HepG2 (cell line): Measurements from ENCODE around the gene TOMM40L. TPM values are rescaled to one million over a fixed set of nuclear protein-coding genes. Genes with fewer than 3 reads are reported as not detected.

Source experiments
- HNRNPH1 ChIP-seq: fragments of 200-400 bp; formaldehyde crosslinking; optimal IDR thresholded peaks from 2 replicates; pipeline ENCODE3; 2017; ENCODE audit warnings: mild to moderate bottlenecking, low read depth, low read length
- MATR3 ChIP-seq: sonication (generic); formaldehyde crosslinking; IDR thresholded peaks from 2 replicates; pipeline ENCODE4 v1.4.0; 2020; ENCODE audit warnings: missing genetic modification reagents
- NR2F6 ChIP-seq, 2 experiments: IDR thresholded peaks; 2 replicates each; pipeline ENCODE4 v1.6.1; 2016; ENCODE audit warnings: antibody characterized with exemption in 1 of 2, mild to moderate bottlenecking in 1 of 2
- RBM22 ChIP-seq: fragments of 200-400 bp; formaldehyde crosslinking; optimal IDR thresholded peaks from 2 replicates; pipeline ENCODE3; 2017; ENCODE audit warnings: mild to moderate bottlenecking, low read length, moderate library complexity
- SIN3A ChIP-seq: IDR thresholded peaks from 2 replicates; pipeline ENCODE4 v1.6.1; 2011; ENCODE audit warnings: low read depth, mild to moderate bottlenecking, control low read depth, low read length, borderline replicate concordance
- SMAD9 ChIP-seq: sonication (generic); formaldehyde crosslinking; IDR thresholded peaks from 2 replicates; pipeline ENCODE4 v1.5.1; 2020; ENCODE audit warnings: mild to moderate bottlenecking, missing genetic modification reagents
- SP2 ChIP-seq: sonication (generic); formaldehyde crosslinking; IDR thresholded peaks from 2 replicates; pipeline ENCODE4 v1.5.1; 2020; ENCODE audit warnings: mild to moderate bottlenecking, missing genetic modification reagents
- ZNF20 ChIP-seq: sonication (generic); formaldehyde crosslinking; IDR thresholded peaks from 2 replicates; pipeline ENCODE4 v1.4.0; 2020; ENCODE audit warnings: mild to moderate bottlenecking, moderate library complexity, missing genetic modification reagents
- ZNF224 ChIP-seq: sonication (generic); formaldehyde crosslinking; IDR thresholded peaks from 2 replicates; pipeline ENCODE4 v1.5.0; 2020; ENCODE audit warnings: mild to moderate bottlenecking, missing genetic modification reagents
- ZNF264 ChIP-seq: sonication (generic); formaldehyde crosslinking; IDR thresholded peaks from 2 replicates; pipeline ENCODE4 v1.4.0; 2020; ENCODE audit warnings: missing genetic modification reagents
- ZNF331 ChIP-seq: sonication (generic); formaldehyde crosslinking; IDR thresholded peaks from 2 replicates; pipeline ENCODE4 v1.4.0; 2020; ENCODE audit warnings: missing genetic modification reagents
- ZNF572 ChIP-seq: sonication (generic); formaldehyde crosslinking; IDR thresholded peaks from 2 replicates; pipeline ENCODE4 v1.5.1; 2020; ENCODE audit warnings: mild to moderate bottlenecking, missing genetic modification reagents
- ZNF577 ChIP-seq: sonication (generic); formaldehyde crosslinking; IDR thresholded peaks from 2 replicates; pipeline ENCODE4 v1.4.0; 2020; ENCODE audit warnings: mild to moderate bottlenecking, low read depth, missing genetic modification reagents, borderline replicate concordance
- ZNF709 ChIP-seq: sonication (generic); formaldehyde crosslinking; IDR thresholded peaks from 2 replicates; pipeline ENCODE4 v1.5.0; 2020; ENCODE audit warnings: mild to moderate bottlenecking, missing genetic modification reagents
- ZSCAN12 ChIP-seq: sonication (generic); formaldehyde crosslinking; IDR thresholded peaks from 2 replicates; pipeline ENCODE4 v1.9.0; 2021; ENCODE audit warnings: mild to moderate bottlenecking, missing genetic modification reagents
- polyA plus RNA-seq, 8 experiments: library from polyadenylated mRNA; depleted of rRNA in 3 of 8; stranded (reverse) in 7 of 8; unstranded in 1 of 8; fragments of >200 nt; fragmentation: Illumina TruSeq in 4 of 8; extraction: Trizol in 4 of 8; gene quantifications; 2 replicates each; pipeline versions ENCODE4 v1.2.1 to v1.2.3, GENCODE V29; 2011 to 2016; ENCODE audit warnings: low read depth in 4 of 8, missing spikeins in 1 of 8, mixed read lengths in 1 of 8; ENCODE audit not compliant: insufficient read depth in 1 of 8
- total RNA-seq, 5 experiments: library from RNA; depleted of rRNA; stranded (reverse); fragments of >200 nt; fragmentation: Illumina TruSeq; extraction: Trizol; gene quantifications; 2 replicates each; pipeline ENCODE4 v1.2.3, GENCODE V29; 2016; ENCODE audit warnings: low read depth in 1 of 5
- TF ChIP-seq, protein P1 (sequence below): IDR thresholded peaks from 2 replicates; pipeline ENCODE4 v1.6.1; 2016; ENCODE audit warnings: low read depth, borderline replicate concordance
- TF ChIP-seq, protein P2 (sequence below): sonication (generic); formaldehyde crosslinking; IDR thresholded peaks from 2 replicates; pipeline ENCODE4 v1.5.0; 2020; ENCODE audit warnings: missing genetic modification reagents, mild to moderate bottlenecking, borderline replicate concordance
- TF ChIP-seq, protein P3 (sequence below): sonication (generic); formaldehyde crosslinking; IDR thresholded peaks from 2 replicates; pipeline ENCODE4 v1.8.0; 2022; ENCODE audit warnings: mild to moderate bottlenecking, missing genetic modification reagents, moderate library complexity
- TF ChIP-seq, protein P4 (sequence below): sonication (generic); formaldehyde crosslinking; IDR thresholded peaks from 2 replicates; pipeline ENCODE4 v1.8.0; 2022; ENCODE audit warnings: missing genetic modification reagents, low read depth, mild to moderate bottlenecking, borderline replicate concordance
- TF ChIP-seq, protein P5 (sequence below): sonication (generic); formaldehyde crosslinking; IDR thresholded peaks from 2 replicates; pipeline ENCODE4 v1.5.1; 2020; ENCODE audit warnings: mild to moderate bottlenecking, moderate library complexity, missing genetic modification reagents
- TF ChIP-seq, protein P6 (sequence below): sonication (generic); formaldehyde crosslinking; IDR thresholded peaks from 2 replicates; pipeline ENCODE4 v1.4.0; 2020; ENCODE audit warnings: missing genetic modification reagents

The TOMM40L gene
- total and polyA plus RNA-seq, 2 of the 13 experiments (the other 11 are each of a cell fraction or from before 2014, with no cell fraction given), result 14.1 to 26.2 TPM

DNA sequence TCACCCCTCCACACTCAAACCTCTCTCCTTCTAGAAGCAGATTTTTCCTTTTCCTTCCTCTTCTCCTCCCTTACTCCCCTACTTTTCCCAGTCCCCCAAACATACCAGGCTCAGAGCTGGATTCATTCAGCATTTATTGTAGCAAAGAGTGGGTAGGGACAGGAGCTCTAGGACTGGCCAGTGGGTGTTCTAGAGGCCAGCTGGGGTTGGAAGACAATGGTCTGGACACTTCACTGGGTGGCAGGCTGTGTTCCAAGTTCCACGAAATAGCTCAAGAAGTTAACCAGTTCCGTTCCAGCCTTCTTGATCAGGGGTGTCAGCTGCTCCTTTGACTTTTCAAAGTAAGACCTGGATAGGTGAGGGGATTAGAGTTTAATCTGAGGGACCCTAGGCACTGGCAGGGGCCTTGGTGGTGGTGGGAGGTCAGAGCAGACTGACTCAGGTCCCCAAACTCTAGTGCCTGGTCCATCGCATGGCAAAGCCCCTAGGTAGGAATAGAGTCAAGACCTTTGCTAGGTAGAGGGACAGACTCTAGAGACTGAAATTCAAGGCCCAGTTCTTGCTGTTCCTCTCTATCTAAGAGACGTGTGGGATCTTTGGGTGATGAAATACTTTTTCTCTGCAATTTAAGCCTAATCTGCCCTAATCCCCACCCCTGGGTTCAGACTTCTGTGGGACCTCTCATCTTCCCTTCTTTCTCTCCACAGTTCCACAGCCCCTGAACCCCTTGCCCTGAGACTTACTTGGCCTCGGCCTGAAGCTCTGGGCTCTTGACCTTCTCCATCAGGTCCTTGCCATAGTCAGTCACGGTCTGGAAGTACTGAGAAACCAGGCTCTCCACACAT lies 3.5 kb upstream of the TOMM40L start (continued):
- TF ChIP-seq, protein P1, sequence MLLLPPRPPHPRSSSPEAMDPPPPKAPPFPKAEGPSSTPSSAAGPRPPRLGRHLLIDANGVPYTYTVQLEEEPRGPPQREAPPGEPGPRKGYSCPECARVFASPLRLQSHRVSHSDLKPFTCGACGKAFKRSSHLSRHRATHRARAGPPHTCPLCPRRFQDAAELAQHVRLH (CRISPR knock-in tag), result no peak
- TF ChIP-seq, protein P2, sequence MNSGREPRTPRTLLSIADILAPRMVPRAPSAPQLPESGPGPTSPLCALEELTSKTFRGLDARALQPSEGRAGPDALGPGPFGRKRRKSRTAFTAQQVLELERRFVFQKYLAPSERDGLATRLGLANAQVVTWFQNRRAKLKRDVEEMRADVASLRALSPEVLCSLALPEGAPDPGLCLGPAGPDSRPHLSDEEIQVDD (CRISPR knock-in tag), result no peak
- TF ChIP-seq, protein P3, sequence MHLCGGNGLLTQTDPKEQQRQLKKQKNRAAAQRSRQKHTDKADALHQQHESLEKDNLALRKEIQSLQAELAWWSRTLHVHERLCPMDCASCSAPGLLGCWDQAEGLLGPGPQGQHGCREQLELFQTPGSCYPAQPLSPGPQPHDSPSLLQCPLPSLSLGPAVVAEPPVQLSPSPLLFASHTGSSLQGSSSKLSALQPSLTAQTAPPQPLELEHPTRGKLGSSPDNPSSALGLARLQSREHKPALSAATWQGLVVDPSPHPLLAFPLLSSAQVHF (CRISPR knock-in tag), result no peak; the same call in 1 of the 2 replicates
- TF ChIP-seq ZNF577 (no peak), ZNF572 (CRISPR knock-in tag) (no peak), ZNF709 (no peak), ZNF20 (CRISPR knock-in tag) (0 out of 2 replicates have a peak, but pooled peaks have one; percentile 66), SP2 (CRISPR knock-in tag) (no peak), MATR3 (no peak), SMAD9 (no peak), ZNF224 (no peak), SIN3A (0 out of 2 replicates have a peak, but pooled peaks have one; percentile 16), NR2F6 (IDR thresholded peaks at IDR 0.05) (no peak; the same call in 1 of the 2 replicates), NR2F6 (CRISPR knock-in tag; IDR thresholded peaks at IDR 0.05) (no peak), ZNF331 (CRISPR knock-in tag) (no peak), ZNF264 (no peak), HNRNPH1 (peak; percentile 19), ZSCAN12 (CRISPR knock-in tag) (no peak), RBM22 (peak; percentile 92)
- TF ChIP-seq, protein P4, sequence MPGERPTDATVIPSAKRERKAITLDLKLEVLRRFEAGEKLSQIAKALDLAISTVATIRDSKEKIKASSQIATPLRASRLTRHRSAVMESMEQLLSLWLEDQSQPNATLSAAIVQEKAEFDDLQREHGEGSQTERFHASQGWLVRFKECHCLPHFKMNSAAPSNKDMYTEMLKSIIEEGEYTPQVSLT (CRISPR knock-in tag), result no peak
- TF ChIP-seq, protein P5, sequence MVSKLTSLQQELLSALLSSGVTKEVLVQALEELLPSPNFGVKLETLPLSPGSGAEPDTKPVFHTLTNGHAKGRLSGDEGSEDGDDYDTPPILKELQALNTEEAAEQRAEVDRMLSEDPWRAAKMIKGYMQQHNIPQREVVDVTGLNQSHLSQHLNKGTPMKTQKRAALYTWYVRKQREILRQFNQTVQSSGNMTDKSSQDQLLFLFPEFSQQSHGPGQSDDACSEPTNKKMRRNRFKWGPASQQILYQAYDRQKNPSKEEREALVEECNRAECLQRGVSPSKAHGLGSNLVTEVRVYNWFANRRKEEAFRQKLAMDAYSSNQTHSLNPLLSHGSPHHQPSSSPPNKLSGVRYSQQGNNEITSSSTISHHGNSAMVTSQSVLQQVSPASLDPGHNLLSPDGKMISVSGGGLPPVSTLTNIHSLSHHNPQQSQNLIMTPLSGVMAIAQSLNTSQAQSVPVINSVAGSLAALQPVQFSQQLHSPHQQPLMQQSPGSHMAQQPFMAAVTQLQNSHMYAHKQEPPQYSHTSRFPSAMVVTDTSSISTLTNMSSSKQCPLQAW, result no peak
- TF ChIP-seq, protein P6, sequence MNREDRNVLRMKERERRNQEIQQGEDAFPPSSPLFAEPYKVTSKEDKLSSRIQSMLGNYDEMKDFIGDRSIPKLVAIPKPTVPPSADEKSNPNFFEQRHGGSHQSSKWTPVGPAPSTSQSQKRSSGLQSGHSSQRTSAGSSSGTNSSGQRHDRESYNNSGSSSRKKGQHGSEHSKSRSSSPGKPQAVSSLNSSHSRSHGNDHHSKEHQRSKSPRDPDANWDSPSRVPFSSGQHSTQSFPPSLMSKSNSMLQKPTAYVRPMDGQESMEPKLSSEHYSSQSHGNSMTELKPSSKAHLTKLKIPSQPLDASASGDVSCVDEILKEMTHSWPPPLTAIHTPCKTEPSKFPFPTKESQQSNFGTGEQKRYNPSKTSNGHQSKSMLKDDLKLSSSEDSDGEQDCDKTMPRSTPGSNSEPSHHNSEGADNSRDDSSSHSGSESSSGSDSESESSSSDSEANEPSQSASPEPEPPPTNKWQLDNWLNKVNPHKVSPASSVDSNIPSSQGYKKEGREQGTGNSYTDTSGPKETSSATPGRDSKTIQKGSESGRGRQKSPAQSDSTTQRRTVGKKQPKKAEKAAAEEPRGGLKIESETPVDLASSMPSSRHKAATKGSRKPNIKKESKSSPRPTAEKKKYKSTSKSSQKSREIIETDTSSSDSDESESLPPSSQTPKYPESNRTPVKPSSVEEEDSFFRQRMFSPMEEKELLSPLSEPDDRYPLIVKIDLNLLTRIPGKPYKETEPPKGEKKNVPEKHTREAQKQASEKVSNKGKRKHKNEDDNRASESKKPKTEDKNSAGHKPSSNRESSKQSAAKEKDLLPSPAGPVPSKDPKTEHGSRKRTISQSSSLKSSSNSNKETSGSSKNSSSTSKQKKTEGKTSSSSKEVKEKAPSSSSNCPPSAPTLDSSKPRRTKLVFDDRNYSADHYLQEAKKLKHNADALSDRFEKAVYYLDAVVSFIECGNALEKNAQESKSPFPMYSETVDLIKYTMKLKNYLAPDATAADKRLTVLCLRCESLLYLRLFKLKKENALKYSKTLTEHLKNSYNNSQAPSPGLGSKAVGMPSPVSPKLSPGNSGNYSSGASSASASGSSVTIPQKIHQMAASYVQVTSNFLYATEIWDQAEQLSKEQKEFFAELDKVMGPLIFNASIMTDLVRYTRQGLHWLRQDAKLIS (CRISPR knock-in tag), result peak; percentile 77; the same call in 1 of the 2 replicates
